ENCODE results near the gene GFI1B.

Gene GFI1B

GRCh38 chr9:133008824-133009223, 30.3 kb downstream of the GFI1B start:
- no peak for DNase-seq

GRCh38 chr9:133009906-133010582, 31.6 kb downstream of the GFI1B start:
- DNase-seq, result no peak

GRCh38 chr9:133014696-133015095, 36.2 kb downstream of the GFI1B start:
- DNase-seq, result no peak

GRCh38 chr9:133023117-133023890, 44.8 kb downstream of the GFI1B start:
- DNase-seq, result no peak

- no peak for DNase-seq
Observed at GRCh38 chr9:133026426-133026825, 47.9 kb downstream of the GFI1B start.

- DNase-seq, result no peak
Observed at GRCh38 chr9:133027134-133027533, 48.6 kb downstream of the GFI1B start.

GRCh38 chr9:133028221-133028620, 49.7 kb downstream of the GFI1B start:
- no peak for DNase-seq

- DNase-seq, result peak in 2 of 51 donors; percentile 35 to 44
Observed at GRCh38 chr9:133029994-133030316, 51.5 kb downstream of the GFI1B start.

- peak; percentile 69 to 99 (median 92) for DNase-seq
Observed at GRCh38 chr9:133030317-133031129, 52.0 kb downstream of the GFI1B start, which contains the start of gene GTF3C5. GTF3C5 (plus strand) TSS chr9:133030997; CDS start chr9:133031012, 15 bp downstream.

GRCh38 chr9:133031130-133031422, 52.6 kb downstream of the GFI1B start:
- no peak for DNase-seq

- no peak for DNase-seq
Observed at GRCh38 chr9:133031496-133031911, 53.0 kb downstream of the GFI1B start.

- no peak for DNase-seq
Observed at GRCh38 chr9:133032171-133032570, 53.7 kb downstream of the GFI1B start.

- DNase-seq, result no peak
Observed at GRCh38 chr9:133035669-133036068, 57.2 kb downstream of the GFI1B start.

- DNase-seq, result no peak
Observed at GRCh38 chr9:133037775-133038515, 59.5 kb downstream of the GFI1B start.

- peak in 26 of 51 donors; percentile 3 to 79 (median 48) for DNase-seq
Observed at GRCh38 chr9:133040892-133041479, 62.5 kb downstream of the GFI1B start.

Data from hypothalamus (tissue), 51 donors.